ENCODE measurements around the gene BHLHA15. TPM values are rescaled to one million over a fixed set of nuclear protein-coding genes. Genes with fewer than 3 reads are reported as not detected.

BHLHA15 gene
- total RNA-seq, 1 donor from 2014 or later = not detected

GRCh38 chr7:98242934-98243333 is 31.7 kb downstream of the BHLHA15 start:
- Histone ChIP-seq H3K27ac (no peak overlapping the region), H3K27me3 (no peaks in the 10 kb centered on the region), H3K4me3 (no peak overlapping the region), H3K36me3 (peaks cover 0 to 32% of the 10 kb centered on the region in 2 donors), H3K9me3 (no peaks in the 10 kb centered on the region), H3K4me1 (no peaks in the 10 kb centered on the region)
- no peak for DNase-seq (ENCODE audit: extremely low spot score in 2 of 2)
- TF ChIP-seq POLR2A (IDR thresholded peaks at IDR 0.05) (no peak), POLR2AphosphoS5 (IDR thresholded peaks at IDR 0.05; ENCODE audit: insufficient read depth in 1 of 2, low read depth in 1 of 2) (no peak)
- TF ChIP-seq, protein P1, sequence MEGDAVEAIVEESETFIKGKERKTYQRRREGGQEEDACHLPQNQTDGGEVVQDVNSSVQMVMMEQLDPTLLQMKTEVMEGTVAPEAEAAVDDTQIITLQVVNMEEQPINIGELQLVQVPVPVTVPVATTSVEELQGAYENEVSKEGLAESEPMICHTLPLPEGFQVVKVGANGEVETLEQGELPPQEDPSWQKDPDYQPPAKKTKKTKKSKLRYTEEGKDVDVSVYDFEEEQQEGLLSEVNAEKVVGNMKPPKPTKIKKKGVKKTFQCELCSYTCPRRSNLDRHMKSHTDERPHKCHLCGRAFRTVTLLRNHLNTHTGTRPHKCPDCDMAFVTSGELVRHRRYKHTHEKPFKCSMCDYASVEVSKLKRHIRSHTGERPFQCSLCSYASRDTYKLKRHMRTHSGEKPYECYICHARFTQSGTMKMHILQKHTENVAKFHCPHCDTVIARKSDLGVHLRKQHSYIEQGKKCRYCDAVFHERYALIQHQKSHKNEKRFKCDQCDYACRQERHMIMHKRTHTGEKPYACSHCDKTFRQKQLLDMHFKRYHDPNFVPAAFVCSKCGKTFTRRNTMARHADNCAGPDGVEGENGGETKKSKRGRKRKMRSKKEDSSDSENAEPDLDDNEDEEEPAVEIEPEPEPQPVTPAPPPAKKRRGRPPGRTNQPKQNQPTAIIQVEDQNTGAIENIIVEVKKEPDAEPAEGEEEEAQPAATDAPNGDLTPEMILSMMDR (IDR thresholded peaks at IDR 0.05) = no peak
- intact Hi-C loops (cut with DNase I) = no loop called here

DNA sequence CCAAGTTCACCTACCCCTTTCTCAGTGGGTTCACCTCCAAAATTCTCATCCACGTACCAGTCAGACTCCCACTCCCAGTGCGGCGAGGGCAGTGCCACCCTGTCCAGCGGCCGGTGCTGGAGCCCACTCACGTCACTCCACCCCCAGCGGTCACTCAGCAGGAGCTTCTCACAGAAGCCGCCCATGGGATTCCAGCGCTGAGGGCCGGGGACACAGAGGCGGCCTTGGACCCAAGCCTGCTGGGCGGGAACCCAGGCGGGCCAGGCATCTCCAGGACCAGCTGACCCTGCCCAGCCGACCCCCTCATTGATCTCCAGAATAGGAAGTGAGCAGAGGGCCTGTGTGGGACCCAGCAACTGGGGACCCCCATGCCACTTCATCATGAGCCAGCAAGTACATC is 33.6 kb downstream of the BHLHA15 start:
- Histone ChIP-seq H3K4me3 (no peak overlapping the region), H3K9me3 (no peaks in the 10 kb centered on the region), H3K27me3 (no peaks in the 10 kb centered on the region), H3K36me3 (peaks cover 0 to 32% of the 10 kb centered on the region in 2 donors), H3K4me1 (peaks cover under 1% of the 10 kb centered on the region), H3K27ac (no peak overlapping the region)
- no peak for DNase-seq (ENCODE audit: extremely low spot score in 2 of 2)
- TF ChIP-seq POLR2A (IDR thresholded peaks at IDR 0.05) (no peak), POLR2AphosphoS5 (IDR thresholded peaks at IDR 0.05; ENCODE audit: insufficient read depth in 1 of 2, low read depth in 1 of 2) (no peak)
- TF ChIP-seq, protein P1 (IDR thresholded peaks at IDR 0.05) = no peak
- intact Hi-C loops (cut with DNase I) = no loop called here

GRCh38 chr7:98248156-98248555 is 36.9 kb downstream of the BHLHA15 start:
- Histone ChIP-seq H3K4me3 (no peak overlapping the region), H3K27me3 (no peaks in the 10 kb centered on the region), H3K36me3 (peaks cover 0 to 16% of the 10 kb centered on the region in 2 donors), H3K27ac (no peak overlapping the region), H3K4me1 (peaks cover 28% of the 10 kb centered on the region), H3K9me3 (no peaks in the 10 kb centered on the region)
- intact Hi-C loops (cut with DNase I) = no loop called here
- DNase-seq (ENCODE audit: extremely low spot score in 2 of 2) = no peak
- no peak for TF ChIP-seq POLR2AphosphoS5 (IDR thresholded peaks at IDR 0.05; ENCODE audit: insufficient read depth in 1 of 2, low read depth in 1 of 2)
- no peak for TF ChIP-seq POLR2A (IDR thresholded peaks at IDR 0.05)
- TF ChIP-seq, protein P1 (IDR thresholded peaks at IDR 0.05) = no peak

DNA sequence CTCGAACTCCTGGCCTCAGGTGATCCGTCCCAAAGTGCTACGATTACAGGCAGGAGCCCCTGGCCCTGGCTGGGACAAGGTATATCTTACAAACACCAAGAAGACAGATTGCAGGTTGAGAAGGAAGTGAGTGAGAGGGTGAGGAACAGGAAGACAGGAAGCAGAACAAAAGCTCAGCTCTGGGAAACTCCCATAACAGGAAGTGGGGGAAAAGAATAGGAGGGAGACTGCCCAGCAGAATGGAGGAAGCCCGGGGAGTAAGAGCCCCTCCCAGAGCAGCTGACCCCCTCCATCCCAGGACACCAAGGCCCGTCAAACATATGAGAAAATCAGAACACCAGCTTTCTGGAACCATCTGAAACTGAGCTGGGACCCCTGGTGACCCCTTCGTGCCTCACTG is 37.9 kb downstream of the BHLHA15 start:
- Histone ChIP-seq H3K9me3 (no peaks in the 10 kb centered on the region), H3K4me1 (peaks cover 32% of the 10 kb centered on the region), H3K4me3 (no peak overlapping the region), H3K36me3 (peaks cover 0 to 14% of the 10 kb centered on the region in 2 donors), H3K27me3 (no peaks in the 10 kb centered on the region), H3K27ac (no peak overlapping the region)
- DNase-seq (ENCODE audit: extremely low spot score in 2 of 2) = no peak
- TF ChIP-seq POLR2A (IDR thresholded peaks at IDR 0.05) = no peak
- TF ChIP-seq, protein P1 (IDR thresholded peaks at IDR 0.05) = no peak
- no peak for TF ChIP-seq POLR2AphosphoS5 (IDR thresholded peaks at IDR 0.05; ENCODE audit: insufficient read depth in 1 of 2, low read depth in 1 of 2)
- intact Hi-C loops (cut with DNase I) = no loop called here

DNA sequence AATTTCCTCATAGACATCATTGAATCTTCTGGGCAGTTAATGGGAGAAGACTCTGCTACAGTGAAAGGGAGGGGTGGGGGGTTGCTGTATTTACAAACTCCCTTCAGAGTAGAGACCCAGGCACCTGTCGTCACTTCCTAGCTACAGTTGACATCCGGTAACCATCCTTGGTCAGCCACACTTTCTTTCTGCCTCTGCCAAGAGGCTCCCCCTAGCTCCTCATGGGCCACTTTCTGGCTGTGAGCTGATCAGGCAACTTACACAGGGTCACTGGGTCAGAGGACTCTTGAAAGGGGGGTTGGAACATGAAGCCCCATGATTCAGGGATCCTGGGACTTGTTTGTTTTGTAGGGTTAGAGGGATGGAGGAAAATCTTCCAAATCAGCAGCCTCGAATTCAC is 39.5 kb downstream of the BHLHA15 start:
- TF ChIP-seq POLR2A (IDR thresholded peaks at IDR 0.05) (no peak), POLR2AphosphoS5 (IDR thresholded peaks at IDR 0.05; ENCODE audit: insufficient read depth in 1 of 2, low read depth in 1 of 2) (no peak)
- TF ChIP-seq, protein P1 (IDR thresholded peaks at IDR 0.05) = no peak
- DNase-seq (ENCODE audit: extremely low spot score in 2 of 2) = no peak
- H3K36me3 ChIP-seq = no peaks in the 10 kb centered on the region
- peak overlapping the region; percentile 69 to 88 for H3K4me3 ChIP-seq
- H3K4me1 ChIP-seq = peaks cover 32% of the 10 kb centered on the region
- no peaks in the 10 kb centered on the region for H3K9me3 ChIP-seq
- peak overlapping the region; percentile 68 for H3K27ac ChIP-seq
- no peaks in the 10 kb centered on the region for H3K27me3 ChIP-seq
- intact Hi-C loops (cut with DNase I) = loop anchor here (5.0 kb wide), 1 partner anchor 37 kb away; no protein-coding TSS in a partner anchor

Measured in vagina (tissue), 2 donors.